Sciatic nerve (tissue), 2 donors: Measurements from ENCODE around the gene P2RX1. TPM values are rescaled to one million over a fixed set of nuclear protein-coding genes. Genes with fewer than 3 reads are reported as not detected.
"Not testable (repeated sequence)": the region's sequence is repeated elsewhere in the genome, so short reads cannot be mapped to it uniquely, and the experiment has no call there.

ENCODE experiments used
- ATAC-seq: fragments of 200-7000 bp; cut with Tn5 transposase; one replicate; pipeline ENCODE4 v1.9.1; 2020; ENCODE audit warnings: mild to moderate bottlenecking, moderate library complexity
- DNase-seq: peaks from one replicate; pipeline ENCODE4 v3.0.0-alpha.2; 2020; ENCODE audit warnings: low spot score
- intact Hi-C: fragments of 100-400 bp; cut with DNase I; formaldehyde crosslinking; loops from one replicate; pipeline ENCODE4 v1.14.2; 2022
- total RNA-seq: library from RNA; stranded (reverse); fragmentation: NEBNext Ultra II Directional; extraction: Animal tissue kit (Norgen Biotek cat#: 25700); gene quantifications from one replicate; pipeline ENCODE4 v1.2.1, GENCODE V29; 2021
- donor health status: DM: no; HTN: no; CAD: no.
- donor health status: DM: no; HTN: no; CAD: no.

The P2RX1 gene
- total RNA-seq, 1 donor from 2014 or later = 7.3 TPM

DNA sequence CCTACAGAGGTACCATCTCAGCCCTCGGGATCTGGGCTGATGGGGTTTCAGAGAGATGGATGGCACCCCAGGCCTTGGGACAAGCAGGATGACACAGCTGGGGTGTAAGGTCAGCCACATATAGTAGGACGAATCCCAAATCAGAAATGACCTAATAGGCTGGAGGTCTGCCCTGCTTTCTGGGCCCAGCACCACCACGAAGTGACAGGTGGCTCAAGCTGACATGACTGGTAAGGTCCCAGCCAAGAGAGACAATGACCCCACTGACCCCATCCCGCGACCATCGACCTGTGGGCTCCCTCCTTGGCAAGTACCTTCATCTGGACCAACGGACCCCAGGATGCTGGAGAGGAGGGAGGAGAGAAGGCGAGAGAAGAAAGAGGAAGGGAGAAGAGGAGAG lies 39.0 kb downstream of the P2RX1 start:
- intact Hi-C loops = no loop called here
- DNase-seq (no peak), ATAC-seq (no peak)

DNA sequence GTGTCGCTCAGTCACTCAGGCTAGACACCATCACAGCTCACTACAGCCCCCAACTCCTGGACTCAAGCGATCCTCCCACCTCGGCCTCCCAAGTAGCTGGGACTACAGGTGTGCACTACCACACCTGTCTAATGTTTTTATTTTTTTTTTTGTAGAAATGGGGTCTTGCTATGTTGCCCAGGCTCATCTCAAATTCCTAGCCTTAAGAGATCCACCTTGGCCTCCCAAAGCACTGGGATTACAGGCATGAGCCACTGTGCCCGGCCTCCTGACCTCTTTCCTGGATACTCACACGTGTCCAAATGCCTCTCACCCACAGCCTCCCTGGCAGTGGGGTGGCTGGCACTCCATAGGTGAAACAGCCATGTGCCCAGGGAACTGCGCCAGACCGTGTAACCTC lies 40.9 kb downstream of the P2RX1 start:
- intact Hi-C loops = no loop called here
- DNase-seq = no peak
- ATAC-seq = no peak

GRCh38 chr17:3873862-3874261 lies 42.4 kb downstream of the P2RX1 start:
- intact Hi-C loops = no loop called here
- ATAC-seq (no peak), DNase-seq (no peak)

- DNase-seq = no peak
- ATAC-seq = no peak
- intact Hi-C loops = no loop called here
Observed at GRCh38 chr17:3870871-3871306, 45.4 kb downstream of the P2RX1 start.

DNA sequence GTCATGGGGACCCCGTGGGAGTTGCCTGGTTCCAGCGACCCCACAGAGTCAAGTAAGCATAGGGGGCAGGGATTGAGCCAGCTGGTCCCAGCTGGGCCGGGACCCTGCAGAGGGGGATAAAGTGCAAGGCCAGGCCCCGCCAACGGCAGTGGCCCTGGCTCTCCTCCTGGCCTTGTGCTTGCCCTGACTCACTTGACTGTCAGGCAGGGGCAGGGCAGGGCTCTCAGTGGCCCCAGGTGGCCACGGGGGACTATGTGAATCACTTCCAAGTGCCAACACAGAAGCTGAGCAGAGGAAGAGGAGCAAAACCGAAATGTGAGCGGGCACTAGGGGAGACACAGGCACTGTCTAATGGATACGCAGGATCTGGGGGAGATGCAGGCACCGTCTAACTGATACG lies 48.7 kb downstream of the P2RX1 start:
- no peak for ATAC-seq
- no peak for DNase-seq
- intact Hi-C loops = no loop called here

GRCh38 chr17:3867106-3867505 lies 49.2 kb downstream of the P2RX1 start:
- no peak for ATAC-seq
- intact Hi-C loops = no loop called here
- no peak for DNase-seq

DNA sequence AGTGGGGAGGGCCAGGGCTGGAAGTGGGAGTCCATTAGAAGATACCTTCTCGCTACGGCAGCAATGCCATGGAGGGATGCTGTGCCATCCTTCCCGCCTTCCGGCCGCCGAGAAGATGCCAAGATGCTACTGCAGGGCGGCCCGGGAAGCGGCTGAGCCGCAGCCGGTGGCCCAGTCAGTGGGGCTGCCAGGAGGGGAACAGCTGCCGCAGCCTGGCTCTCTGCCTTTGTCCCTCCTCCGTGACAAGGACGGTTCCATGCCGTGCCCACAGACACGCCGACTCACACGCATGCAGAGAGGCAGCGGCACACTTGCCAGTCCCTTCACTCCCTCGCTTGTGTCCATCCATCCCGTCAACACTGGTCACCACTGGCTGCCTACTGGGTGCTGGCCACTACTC lies 50.0 kb downstream of the P2RX1 start:
- ATAC-seq = no peak
- intact Hi-C loops = no loop called here
- no peak for DNase-seq

- no peak for DNase-seq
Observed at GRCh38 chr17:3865176-3865575, 51.1 kb downstream of the P2RX1 start.

DNA sequence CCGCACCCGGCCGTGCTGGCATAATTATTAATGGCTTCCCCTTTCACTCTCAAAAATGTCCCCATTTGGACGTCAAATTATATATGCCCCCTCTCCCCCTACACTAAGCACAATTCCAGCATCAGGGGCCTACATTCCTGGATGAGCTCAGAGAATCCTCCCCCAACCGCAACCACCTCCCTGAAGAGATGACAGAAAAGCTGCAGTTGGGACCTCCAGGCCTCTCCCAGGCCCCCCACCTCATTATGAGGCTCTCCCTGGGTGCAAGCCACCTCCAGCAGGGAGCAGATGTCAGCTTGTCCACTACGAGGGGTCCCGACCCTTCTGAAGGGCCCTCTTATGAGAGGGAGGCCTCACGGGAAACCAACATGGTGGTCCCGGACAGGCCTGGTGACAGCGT lies 51.7 kb downstream of the P2RX1 start:
- no peak for ATAC-seq
- intact Hi-C loops = no loop called here
- DNase-seq = no peak

More at GRCh38 chr17:3865176-3865575, 51.1 kb downstream of the P2RX1 start:
- intact Hi-C loops = no loop called here
- ATAC-seq = peak; percentile 8

DNA sequence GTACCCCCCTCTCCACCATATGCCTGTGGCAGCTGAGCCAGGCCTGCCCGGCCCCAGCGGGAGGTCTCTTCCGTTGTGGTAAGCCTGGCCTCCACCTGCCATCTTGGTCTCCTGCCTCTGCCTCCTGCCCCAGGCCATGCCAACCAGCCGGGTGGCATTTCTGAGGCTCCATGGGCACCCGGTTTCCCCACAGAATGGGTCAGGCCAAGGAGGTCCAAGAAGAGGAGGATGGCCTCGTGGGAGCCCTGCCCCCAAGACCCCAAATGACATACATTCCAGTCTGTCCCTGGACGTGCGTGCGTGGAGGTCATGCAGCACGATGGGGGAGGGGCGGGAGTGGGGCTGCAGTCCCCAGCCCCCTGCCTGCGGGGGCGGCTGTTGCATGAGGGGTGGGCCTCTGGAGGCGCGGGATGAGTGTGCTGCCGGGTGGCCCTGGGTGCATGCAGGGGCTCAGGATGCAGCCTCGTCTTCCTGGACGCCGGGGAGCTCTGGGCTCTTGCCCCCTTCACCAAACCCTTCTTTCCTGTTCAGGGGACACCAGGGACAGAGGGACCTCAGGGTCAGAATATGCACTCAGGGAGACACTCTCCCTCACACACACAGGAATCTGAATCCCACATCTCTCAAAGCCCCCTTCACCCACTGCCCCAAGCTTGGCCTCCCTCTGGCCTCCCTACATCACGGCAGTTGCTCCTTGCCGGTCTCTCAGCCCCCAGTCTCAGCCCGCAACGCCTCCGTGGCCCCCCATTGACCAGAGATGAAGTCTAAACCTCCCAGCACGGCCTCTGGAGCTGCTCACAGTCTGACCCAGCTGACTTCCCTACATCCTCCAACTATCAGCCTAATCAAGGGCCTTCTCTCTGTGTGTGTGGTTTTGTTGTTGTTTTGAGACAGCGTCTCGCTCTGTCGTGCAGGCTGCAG lies 54.2 kb downstream of the P2RX1 start:
- DNase-seq (no peak), ATAC-seq (no peak)
- intact Hi-C loops = no loop called here

DNA sequence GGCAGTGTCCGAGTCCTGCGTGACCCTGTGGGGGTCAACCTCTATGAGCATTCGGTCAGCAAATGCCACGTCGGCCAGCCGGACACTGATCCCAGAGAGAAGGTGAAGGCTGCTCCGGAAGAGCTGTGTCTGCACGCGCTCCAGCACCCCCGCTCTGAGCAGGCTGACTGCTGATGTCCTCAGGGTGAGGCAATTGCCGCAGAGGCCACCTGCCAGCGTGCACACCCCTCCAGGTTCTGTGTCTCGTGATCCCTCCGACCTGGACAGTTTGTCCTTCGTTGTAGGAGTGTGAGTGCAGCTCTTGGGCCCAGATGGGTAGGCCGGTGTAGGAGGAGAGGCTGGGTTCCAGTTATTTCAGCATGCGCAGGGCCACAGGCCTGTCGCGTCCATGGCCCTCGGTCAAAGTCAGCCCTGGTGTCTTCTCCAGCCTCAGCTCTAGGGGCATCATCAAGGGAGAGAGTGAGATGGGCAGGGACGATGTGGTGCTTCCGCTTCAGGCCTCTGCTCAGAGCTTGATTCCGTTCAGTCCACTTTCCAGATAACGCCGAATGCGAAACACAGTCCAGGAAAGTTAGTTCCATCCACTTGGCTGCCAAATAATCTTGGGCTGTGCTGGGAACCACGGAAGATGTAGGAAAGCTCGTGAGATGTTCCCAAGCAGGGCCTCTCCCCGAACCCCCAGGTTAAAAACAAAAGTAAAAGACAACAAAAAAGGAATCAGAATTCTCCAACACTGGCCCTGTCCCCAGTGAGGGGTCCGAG lies 55.1 kb downstream of the P2RX1 start:
- intact Hi-C loops = no loop called here
- ATAC-seq (no peak), DNase-seq (no peak)

- DNase-seq (no peak), ATAC-seq (no peak)
- intact Hi-C loops = no loop called here
Observed at GRCh38 chr17:3859940-3860339, 56.3 kb downstream of the P2RX1 start.

- DNase-seq (no peak), ATAC-seq (no peak)
- intact Hi-C loops = no loop called here
Observed at GRCh38 chr17:3857261-3858105, 58.8 kb downstream of the P2RX1 start.

- DNase-seq, ATAC-seq, intact Hi-C loops: not testable (repeated sequence)
Observed at GRCh38 chr17:3854204-3854603, 62.1 kb downstream of the P2RX1 start.

GRCh38 chr17:3852561-3852960 lies 63.7 kb downstream of the P2RX1 start:
- DNase-seq = no peak
- ATAC-seq = no peak
- intact Hi-C loops = no loop called here

DNA sequence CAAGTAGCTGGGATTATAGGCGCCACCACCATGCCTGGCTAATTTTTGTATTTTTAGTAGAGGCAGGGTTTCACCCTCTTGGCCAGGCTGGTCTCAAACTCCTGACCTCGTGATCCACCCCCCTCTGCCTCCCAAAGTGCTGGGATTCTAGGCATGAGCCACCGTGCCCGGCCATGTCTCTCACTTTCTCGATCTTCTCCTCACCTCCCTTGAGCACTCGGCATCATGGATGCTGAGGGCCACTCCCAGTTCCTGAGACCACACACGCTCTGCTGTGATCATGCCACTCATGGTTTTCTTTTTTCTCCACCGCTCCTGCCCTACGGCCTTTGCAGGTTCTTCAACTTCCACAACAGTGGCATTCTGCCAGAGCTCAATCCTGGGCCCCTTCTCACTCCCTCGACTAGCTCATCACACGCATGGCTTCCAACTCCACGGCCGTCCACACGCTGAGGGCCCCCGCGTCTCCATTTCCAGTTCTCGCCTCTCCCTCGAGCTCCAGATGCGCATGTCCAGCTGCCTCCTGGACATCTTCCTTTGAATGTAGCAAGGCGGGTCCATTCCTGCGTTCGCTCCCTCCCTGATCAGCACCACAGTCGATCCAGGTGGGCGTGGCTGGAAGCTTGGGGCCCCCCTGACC lies 64.7 kb downstream of the P2RX1 start:
- DNase-seq = no peak
- ATAC-seq = no peak
- intact Hi-C loops = no loop called here

DNA sequence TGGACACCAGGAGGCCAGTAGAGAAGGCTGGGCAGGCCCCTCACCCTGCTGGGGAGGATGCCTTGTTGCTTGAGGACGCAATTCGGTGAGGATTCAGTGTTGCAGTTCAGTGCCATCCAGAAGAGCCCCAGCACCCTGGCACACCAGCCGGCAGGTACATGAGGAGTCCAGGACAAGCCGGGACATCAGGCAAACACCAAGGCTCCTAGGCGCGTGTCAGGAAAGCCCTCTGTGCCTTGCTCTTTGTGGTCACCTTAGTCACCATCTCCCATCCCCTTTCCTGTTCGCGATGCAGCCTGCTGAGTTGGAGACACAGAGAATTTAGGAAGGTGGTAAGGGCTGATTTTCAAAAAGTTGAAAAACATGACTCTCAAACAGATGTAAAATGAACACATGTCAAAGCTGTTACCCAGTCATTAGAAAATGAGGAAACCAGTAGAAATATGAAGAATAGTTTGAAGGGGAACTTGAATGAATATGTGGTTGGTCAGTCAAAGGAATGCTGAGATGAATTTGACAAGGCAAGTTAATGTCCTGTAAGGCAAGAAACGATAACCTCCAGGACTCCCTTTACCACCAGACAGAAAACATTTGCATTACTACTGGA lies 67.9 kb downstream of the P2RX1 start:
- intact Hi-C loops = no loop called here
- no peak for ATAC-seq
- no peak for DNase-seq

DNA sequence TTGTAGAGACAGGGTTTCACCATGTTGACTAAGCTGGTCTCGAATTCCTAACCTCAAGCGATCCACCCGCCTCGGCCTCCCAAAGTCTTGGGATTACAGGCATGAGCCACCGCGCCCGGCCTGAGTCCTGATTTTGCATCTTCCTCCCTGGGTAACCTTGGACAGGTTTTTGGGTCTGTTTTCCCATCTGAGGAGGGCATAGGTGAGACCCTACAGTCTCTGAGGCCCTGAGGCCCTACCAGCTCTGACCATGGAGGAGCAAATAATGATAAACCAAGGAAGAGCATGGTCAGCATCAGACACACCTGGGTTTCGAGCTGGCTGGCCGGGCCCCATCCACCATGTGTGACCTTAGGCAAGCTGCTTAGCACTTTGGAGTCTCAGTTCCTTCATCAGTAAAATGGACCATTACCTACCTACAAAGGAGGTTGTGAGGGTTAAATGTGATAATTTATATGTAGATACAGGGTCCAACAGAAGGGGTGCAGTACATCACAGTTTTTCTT lies 69.0 kb downstream of the P2RX1 start:
- no peak for DNase-seq
- intact Hi-C loops = no loop called here
- no peak for ATAC-seq
